ENCODE data around the gene MYB.
"Not testable (repeated sequence)": the region's sequence is repeated elsewhere in the genome, so short reads cannot be mapped to it uniquely, and the experiment has no call there.

MYB gene

DNA sequence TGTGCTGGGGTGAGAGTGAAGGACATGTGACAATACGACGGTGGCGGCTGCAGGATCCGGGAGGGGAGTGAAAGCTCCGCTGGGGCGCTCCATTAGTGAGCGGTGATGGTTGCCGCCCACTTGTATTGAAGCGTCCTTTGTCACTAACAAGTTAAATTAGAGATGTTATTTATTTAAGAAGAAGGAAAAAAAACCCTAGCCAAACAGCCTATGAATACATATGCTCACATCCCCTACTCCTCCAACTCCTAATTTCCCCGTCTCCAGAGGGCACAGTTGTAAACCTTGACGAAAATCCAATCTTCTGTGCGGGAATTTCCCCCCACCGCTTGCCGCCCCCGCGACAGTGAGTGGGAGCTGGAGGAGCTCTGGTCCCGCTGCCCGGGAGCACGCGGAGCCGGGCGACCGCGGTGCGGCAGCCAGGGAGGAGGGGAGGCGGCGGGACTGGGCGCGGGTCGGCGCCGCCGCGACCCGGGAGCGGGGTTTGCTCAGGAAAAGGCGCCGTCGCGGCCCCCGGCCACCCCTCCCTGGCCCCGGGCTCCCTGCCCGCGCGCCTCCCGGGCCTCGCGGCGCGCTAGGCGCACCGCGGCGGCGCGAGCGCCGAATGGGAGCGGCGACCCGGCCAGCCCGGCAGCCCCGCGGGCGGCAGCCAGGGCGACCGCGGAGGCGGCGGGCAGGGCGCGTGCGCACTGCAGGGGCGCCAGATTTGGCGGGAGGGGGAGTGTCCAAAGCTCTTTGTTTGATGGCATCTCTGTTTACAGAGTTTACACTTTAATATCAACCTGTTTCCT lies at the start of gene MYB:
Gene MYB, plus strand, starts transcription at position 767 of the 791 bp plus-strand sequence. CDS start 206 bp downstream, outside the sequence.
- peak within 1 kb of the TSS; percentile 82 for H3K4me3 ChIP-seq (ENCODE audit: low read length)
- no peaks in the 10 kb centered on the region for H3K36me3 ChIP-seq (ENCODE audit: control insufficient read depth, insufficient read depth, low read length)
- H3K4me1 ChIP-seq (ENCODE audit: control insufficient read depth, insufficient read depth, low read length), result peaks cover 5% of the 10 kb centered on the region
- H3K9ac ChIP-seq (ENCODE audit: low read length), result peak within 1 kb of the TSS; percentile 73
- no peak within 1 kb of the TSS for H3K27ac ChIP-seq (ENCODE audit: low read depth, low read length)
- H3K27me3 ChIP-seq (ENCODE audit: control insufficient read depth, insufficient read depth, low read length), result peaks cover 2% of the 10 kb centered on the region

DNA sequence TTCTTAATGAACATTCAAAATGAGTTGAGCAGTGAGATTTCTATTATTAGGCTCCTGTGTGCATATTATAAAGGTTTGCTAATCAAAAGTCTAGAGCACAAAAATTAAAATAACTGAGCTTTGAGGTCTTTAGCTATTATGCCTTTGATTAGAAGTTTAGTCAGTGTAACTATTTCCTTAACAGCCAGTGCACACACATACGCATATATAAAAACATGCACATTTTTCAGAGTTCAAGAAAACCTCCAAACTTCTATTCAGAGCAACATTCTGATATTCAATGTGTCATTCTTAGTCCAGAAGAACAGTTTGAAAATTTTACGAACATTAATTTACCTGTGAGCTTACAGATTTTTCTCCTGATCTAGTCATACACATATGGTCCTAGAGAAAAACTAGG lies 48.3 kb upstream of the MYB start:
- H3K36me3 ChIP-seq (ENCODE audit: control insufficient read depth, insufficient read depth, low read length), result no peaks in the 10 kb centered on the region
- H3K9ac ChIP-seq (ENCODE audit: low read length), result no peak overlapping the region
- no peak overlapping the region for H3K27ac ChIP-seq (ENCODE audit: low read depth, low read length)
- no peaks in the 10 kb centered on the region for H3K4me1 ChIP-seq (ENCODE audit: control insufficient read depth, insufficient read depth, low read length)
- H3K27me3 ChIP-seq (ENCODE audit: control insufficient read depth, insufficient read depth, low read length), result no peaks in the 10 kb centered on the region
- H3K4me3 ChIP-seq (ENCODE audit: low read length), result no peak overlapping the region

DNA sequence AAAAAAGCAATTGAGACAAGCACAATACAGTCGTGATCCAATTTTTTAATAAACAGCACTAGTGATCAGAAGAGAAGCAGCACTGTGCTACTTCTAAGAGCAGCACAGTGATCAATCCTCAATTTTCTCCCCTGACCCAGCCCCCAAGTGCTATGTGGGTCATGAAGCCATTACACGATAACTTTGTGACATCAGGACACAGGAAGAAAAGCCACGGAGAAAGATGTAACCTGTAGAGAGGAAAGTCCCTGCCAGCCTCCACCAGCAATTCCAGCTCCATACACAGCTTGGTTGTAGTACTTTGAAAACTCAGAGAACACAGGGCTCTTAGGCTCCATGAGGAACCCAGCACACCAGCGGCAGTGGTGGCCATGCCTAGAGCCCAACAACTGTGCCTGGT lies 45.3 kb upstream of the MYB start:
- Histone ChIP-seq H3K9ac (ENCODE audit: low read length) (no peak overlapping the region), H3K27me3 (ENCODE audit: control insufficient read depth, insufficient read depth, low read length) (no peaks in the 10 kb centered on the region), H3K36me3 (ENCODE audit: control insufficient read depth, insufficient read depth, low read length) (no peaks in the 10 kb centered on the region), H3K4me1 (ENCODE audit: control insufficient read depth, insufficient read depth, low read length) (no peaks in the 10 kb centered on the region), H3K27ac (ENCODE audit: low read depth, low read length) (no peak overlapping the region), H3K4me3 (ENCODE audit: low read length) (no peak overlapping the region)

DNA sequence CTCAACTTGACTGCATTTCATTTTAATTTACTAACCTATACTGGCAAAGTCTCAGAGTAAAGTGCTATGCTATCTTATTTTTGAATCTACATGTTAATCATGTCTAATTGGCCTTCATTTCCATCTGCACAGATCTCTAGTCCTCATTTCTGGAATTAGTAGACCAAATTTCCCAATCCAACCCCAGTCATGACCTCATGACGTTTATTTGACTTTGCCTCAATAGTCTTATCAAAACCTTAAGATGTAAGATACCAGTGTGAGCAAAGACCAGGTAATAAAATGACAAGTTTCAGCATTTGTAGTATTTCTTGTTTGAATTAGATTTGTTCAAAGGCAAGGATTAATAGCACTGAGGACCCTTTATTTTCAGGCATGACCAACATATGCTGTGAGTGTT lies 43.3 kb upstream of the MYB start:
- no peak overlapping the region for H3K27ac ChIP-seq (ENCODE audit: low read depth, low read length)
- no peak overlapping the region for H3K4me3 ChIP-seq (ENCODE audit: low read length)
- H3K27me3 ChIP-seq (ENCODE audit: control insufficient read depth, insufficient read depth, low read length), result no peaks in the 10 kb centered on the region
- no peaks in the 10 kb centered on the region for H3K4me1 ChIP-seq (ENCODE audit: control insufficient read depth, insufficient read depth, low read length)
- no peak overlapping the region for H3K9ac ChIP-seq (ENCODE audit: low read length)
- H3K36me3 ChIP-seq (ENCODE audit: control insufficient read depth, insufficient read depth, low read length), result no peaks in the 10 kb centered on the region

DNA sequence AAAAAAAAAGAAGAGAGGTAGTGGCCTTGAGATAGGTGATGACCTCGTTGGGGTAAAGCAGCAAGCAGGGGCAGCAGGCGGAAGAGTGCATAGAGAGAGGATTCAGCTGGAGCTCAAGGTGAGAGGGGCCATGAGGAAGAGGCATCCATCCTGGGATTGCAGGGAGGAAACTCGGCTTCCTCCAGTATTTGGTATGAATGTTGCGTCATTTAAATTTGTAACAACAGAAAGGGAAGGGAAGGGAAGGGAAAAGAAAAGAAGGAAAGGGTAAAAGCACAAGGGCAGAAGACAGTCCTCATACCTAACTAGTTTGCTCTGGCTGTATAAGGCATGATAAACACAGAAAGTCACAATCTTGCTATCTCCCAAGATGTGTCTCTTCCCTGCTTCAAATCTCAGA lies 39.9 kb upstream of the MYB start:
- no peak overlapping the region for H3K4me3 ChIP-seq (ENCODE audit: low read length)
- no peak overlapping the region for H3K27ac ChIP-seq (ENCODE audit: low read depth, low read length)
- H3K36me3 ChIP-seq (ENCODE audit: control insufficient read depth, insufficient read depth, low read length), result no peaks in the 10 kb centered on the region
- H3K27me3 ChIP-seq (ENCODE audit: control insufficient read depth, insufficient read depth, low read length), result no peaks in the 10 kb centered on the region
- H3K4me1 ChIP-seq (ENCODE audit: control insufficient read depth, insufficient read depth, low read length), result no peaks in the 10 kb centered on the region
- no peak overlapping the region for H3K9ac ChIP-seq (ENCODE audit: low read length)

DNA sequence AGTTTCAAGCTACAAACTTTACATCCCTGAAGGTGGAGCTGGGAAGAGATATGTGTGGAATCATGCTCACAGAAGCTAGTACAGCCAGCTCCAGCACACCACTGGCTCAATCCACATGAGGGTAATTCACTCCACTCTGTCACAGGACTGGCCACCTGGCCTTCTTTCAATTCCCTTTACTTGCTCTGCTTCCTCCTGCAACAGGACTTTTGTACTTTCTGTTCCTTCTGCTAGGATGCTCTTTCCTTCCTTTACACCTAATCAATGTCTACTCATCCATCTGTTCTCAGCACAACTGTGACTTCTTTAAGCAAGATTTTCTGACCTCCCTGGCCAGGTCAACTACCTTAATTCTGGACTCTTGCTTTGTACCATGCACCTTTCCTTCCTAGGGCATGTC lies 39.4 kb upstream of the MYB start:
- H3K27me3 ChIP-seq (ENCODE audit: control insufficient read depth, insufficient read depth, low read length), result no peaks in the 10 kb centered on the region
- H3K4me1 ChIP-seq (ENCODE audit: control insufficient read depth, insufficient read depth, low read length), result no peaks in the 10 kb centered on the region
- no peak overlapping the region for H3K27ac ChIP-seq (ENCODE audit: low read depth, low read length)
- no peak overlapping the region for H3K4me3 ChIP-seq (ENCODE audit: low read length)
- no peaks in the 10 kb centered on the region for H3K36me3 ChIP-seq (ENCODE audit: control insufficient read depth, insufficient read depth, low read length)
- no peak overlapping the region for H3K9ac ChIP-seq (ENCODE audit: low read length)

DNA sequence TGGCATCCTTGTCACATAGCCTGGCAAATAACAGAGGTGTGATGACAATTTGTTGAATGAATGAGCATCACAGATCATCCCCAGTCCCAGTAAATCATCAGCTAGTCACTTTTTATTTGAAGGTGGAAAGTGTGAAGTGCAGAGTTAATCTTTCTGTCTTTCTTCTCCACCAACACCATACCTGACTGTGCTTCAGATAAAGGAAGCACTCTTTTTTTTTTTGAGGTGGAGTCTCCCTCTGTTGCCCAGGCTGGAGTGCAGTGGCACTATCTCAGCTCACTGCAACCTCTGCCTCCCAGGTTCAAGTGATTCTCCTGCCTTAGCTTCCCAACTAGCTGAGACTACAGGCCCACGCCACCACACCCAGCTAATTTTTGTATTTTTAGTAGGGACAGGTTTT lies 38.9 kb upstream of the MYB start:
- H3K27me3 ChIP-seq (ENCODE audit: control insufficient read depth, insufficient read depth, low read length); H3K4me1 ChIP-seq (ENCODE audit: control insufficient read depth, insufficient read depth, low read length); H3K9ac ChIP-seq (ENCODE audit: low read length); H3K36me3 ChIP-seq (ENCODE audit: control insufficient read depth, insufficient read depth, low read length); H3K4me3 ChIP-seq (ENCODE audit: low read length); H3K27ac ChIP-seq (ENCODE audit: low read depth, low read length): not testable (repeated sequence)

DNA sequence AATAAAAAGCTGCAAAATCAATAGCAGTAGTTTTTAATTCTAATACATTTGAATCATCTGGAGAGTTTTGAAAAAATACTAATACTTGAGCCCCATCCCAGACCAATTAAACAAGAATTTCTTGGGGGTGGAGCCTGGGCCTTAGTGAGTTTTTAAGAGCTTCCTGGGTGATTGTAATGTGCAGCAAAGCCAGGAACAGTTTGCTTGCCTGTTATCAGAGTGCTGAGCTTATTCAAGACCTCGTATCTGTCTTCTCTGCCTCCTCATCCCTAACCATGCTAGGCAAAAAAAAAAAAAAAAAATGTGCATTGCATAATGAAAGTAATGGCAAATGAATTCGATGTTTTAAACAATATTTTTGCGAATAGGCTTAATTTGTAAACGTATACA lies 36.4 kb upstream of the MYB start:
- Histone ChIP-seq H3K4me1 (ENCODE audit: control insufficient read depth, insufficient read depth, low read length) (no peaks in the 10 kb centered on the region), H3K27ac (ENCODE audit: low read depth, low read length) (no peak overlapping the region), H3K9ac (ENCODE audit: low read length) (no peak overlapping the region), H3K27me3 (ENCODE audit: control insufficient read depth, insufficient read depth, low read length) (no peaks in the 10 kb centered on the region), H3K4me3 (ENCODE audit: low read length) (no peak overlapping the region), H3K36me3 (ENCODE audit: control insufficient read depth, insufficient read depth, low read length) (no peaks in the 10 kb centered on the region)

DNA sequence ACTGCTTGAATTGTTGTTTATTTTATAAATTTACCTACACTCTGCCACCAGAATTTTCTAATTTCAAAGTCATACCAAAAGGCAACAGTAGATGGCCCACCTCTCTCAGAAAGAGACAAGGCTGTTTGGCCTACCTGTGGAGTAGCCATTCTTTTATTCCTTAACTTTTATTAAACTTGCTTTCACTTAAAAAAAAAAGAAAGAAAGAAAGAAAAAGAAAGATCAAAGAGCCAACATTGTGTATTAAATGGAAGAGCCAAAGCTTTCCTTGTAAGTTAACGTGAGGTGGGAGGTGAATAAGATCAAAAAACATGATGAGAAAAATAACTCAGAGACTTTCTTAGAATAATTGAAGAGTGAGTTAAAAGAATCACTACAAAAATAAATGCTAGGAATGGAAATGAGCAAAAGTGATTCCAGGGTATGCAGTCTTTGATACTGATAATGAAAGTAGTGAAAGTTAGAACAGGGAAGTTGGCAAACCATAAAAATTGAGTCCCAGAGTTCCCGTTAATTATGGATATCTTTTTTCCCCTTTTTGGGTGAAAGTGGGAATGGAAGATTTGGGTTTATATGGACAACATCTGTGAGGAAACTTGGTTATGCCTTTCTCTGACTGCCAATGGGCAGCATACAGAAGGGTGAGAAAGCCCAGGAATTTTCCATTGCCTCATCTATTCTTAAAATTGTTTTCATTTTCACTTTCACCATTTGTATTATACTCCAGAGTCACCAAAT lies 35.9 kb upstream of the MYB start:
- no peaks in the 10 kb centered on the region for H3K4me1 ChIP-seq (ENCODE audit: control insufficient read depth, insufficient read depth, low read length)
- no peaks in the 10 kb centered on the region for H3K36me3 ChIP-seq (ENCODE audit: control insufficient read depth, insufficient read depth, low read length)
- H3K27ac ChIP-seq (ENCODE audit: low read depth, low read length), result no peak overlapping the region
- no peak overlapping the region for H3K4me3 ChIP-seq (ENCODE audit: low read length)
- H3K9ac ChIP-seq (ENCODE audit: low read length), result no peak overlapping the region
- H3K27me3 ChIP-seq (ENCODE audit: control insufficient read depth, insufficient read depth, low read length), result no peaks in the 10 kb centered on the region

DNA sequence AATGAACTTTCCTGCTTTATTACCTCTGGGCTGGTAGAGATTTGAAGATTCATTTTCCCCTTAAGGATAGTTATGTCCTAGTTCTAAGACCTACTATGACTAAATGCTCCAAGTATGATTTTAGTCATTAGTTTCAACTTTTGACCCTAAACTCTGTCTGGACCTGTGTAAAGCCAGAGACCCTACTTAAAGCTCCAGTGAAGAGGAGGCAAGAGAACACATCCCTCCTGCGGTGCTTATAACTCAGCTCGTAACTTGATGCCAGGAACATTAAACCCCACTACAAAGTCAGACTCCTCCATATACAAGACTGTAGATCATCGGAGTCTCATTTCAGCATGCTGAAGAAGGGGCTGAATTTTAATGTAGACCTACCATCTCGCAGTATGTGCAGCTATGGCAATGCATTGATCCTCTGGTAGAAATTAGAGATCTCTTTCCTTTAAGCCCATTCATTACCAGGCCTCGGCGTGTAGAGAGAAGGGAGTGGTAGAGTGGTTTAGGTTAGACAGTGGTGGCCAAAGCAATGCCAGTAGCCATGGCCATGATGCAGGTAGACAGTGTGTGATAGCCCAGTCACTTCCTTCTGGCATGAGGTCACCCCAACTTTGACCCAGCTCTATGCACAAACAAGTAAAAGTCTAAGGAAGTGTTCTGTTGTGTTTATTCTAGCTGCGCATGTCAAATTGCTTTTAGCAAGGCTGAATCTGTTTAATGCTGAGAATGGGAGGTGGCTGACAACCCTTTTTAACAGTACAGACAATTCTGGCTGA lies 34.8 kb upstream of the MYB start:
- Histone ChIP-seq H3K4me1 (ENCODE audit: control insufficient read depth, insufficient read depth, low read length) (no peaks in the 10 kb centered on the region), H3K36me3 (ENCODE audit: control insufficient read depth, insufficient read depth, low read length) (no peaks in the 10 kb centered on the region), H3K9ac (ENCODE audit: low read length) (no peak overlapping the region), H3K27me3 (ENCODE audit: control insufficient read depth, insufficient read depth, low read length) (no peaks in the 10 kb centered on the region), H3K4me3 (ENCODE audit: low read length) (no peak overlapping the region), H3K27ac (ENCODE audit: low read depth, low read length) (no peak overlapping the region)

DNA sequence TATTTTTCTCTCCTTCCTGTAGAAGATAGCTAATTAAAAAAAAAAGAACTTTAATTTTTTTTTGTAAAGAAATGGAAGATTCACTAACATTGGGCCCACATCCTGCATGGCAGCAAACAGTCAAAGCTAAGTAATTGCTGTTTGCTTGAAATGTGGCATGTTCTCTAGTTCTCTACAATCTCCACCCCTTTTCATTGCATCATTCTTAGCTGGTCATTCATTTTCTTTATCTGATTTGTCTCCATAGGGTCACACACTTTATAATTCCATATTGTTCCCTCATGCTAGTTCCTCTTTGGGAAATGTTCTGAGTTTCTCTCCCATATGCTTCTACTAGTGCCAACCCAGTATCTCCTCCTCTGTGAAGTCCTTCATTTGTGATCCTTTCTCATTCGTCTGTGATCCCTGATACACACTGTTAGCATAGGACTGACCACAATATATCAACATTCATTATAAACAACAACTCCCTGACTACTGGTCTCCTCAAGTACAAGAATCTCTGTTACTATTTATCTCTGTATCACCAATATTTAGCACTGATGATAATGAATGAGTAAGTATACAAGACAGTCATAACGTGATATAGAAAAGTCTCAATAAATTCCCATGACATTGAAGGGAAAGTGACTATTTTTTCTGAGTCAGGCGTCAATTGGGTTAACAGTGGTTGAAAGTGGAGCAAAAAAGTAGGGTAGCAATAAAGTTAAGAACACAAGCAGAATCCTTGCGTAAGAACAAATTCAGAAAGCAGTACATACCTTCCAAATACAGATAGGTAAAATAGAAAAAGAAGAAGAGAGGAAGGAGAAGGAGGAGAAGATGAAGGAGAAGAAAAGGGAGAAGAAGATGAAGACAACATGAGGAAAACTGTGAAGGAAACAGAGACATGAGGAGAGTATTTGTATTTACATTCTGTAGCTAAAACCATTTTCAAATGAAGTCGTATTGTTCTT lies 33.2 kb upstream of the MYB start:
- Histone ChIP-seq H3K27ac (ENCODE audit: low read depth, low read length) (no peak overlapping the region), H3K4me3 (ENCODE audit: low read length) (no peak overlapping the region), H3K27me3 (ENCODE audit: control insufficient read depth, insufficient read depth, low read length) (no peaks in the 10 kb centered on the region), H3K9ac (ENCODE audit: low read length) (no peak overlapping the region), H3K4me1 (ENCODE audit: control insufficient read depth, insufficient read depth, low read length) (no peaks in the 10 kb centered on the region), H3K36me3 (ENCODE audit: control insufficient read depth, insufficient read depth, low read length) (no peaks in the 10 kb centered on the region)

DNA sequence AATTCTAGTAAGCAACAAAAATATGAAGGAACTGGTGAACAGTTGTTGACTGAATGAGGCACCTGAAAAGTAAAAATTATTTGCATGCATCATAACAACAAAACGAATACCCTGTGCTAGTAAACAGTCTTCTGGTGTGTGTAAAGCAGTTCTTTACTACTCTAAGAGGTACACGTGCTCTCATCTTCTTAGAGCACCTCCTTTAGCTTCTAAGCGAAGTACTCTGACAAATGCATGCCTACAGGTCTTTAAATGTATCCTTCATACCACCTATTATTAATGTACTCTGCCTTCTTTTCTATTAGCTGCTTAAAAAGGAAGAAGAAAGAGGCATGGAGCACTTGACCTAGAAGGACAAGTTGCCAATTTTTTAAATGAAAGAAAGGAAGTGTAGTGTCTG lies 32.2 kb upstream of the MYB start:
- Histone ChIP-seq H3K36me3 (ENCODE audit: control insufficient read depth, insufficient read depth, low read length) (no peaks in the 10 kb centered on the region), H3K27ac (ENCODE audit: low read depth, low read length) (no peak overlapping the region), H3K4me3 (ENCODE audit: low read length) (no peak overlapping the region), H3K9ac (ENCODE audit: low read length) (no peak overlapping the region), H3K27me3 (ENCODE audit: control insufficient read depth, insufficient read depth, low read length) (no peaks in the 10 kb centered on the region), H3K4me1 (ENCODE audit: control insufficient read depth, insufficient read depth, low read length) (no peaks in the 10 kb centered on the region)
